Activated CD8-positive, alpha-beta memory T cell treated with anti-CD3 and anti-CD28 coated beads for 1 hour (primary cell): ENCODE data around the gene YBEY.

Experiments used
- DNase-seq, 2 donors: peaks; one replicate each; pipeline ENCODE4 v3.0.0-alpha.2; 2020; ENCODE audit warnings: low read depth in 1 of 2; ENCODE audit errors: extremely low read depth in 1 of 2

The YBEY gene

DNA sequence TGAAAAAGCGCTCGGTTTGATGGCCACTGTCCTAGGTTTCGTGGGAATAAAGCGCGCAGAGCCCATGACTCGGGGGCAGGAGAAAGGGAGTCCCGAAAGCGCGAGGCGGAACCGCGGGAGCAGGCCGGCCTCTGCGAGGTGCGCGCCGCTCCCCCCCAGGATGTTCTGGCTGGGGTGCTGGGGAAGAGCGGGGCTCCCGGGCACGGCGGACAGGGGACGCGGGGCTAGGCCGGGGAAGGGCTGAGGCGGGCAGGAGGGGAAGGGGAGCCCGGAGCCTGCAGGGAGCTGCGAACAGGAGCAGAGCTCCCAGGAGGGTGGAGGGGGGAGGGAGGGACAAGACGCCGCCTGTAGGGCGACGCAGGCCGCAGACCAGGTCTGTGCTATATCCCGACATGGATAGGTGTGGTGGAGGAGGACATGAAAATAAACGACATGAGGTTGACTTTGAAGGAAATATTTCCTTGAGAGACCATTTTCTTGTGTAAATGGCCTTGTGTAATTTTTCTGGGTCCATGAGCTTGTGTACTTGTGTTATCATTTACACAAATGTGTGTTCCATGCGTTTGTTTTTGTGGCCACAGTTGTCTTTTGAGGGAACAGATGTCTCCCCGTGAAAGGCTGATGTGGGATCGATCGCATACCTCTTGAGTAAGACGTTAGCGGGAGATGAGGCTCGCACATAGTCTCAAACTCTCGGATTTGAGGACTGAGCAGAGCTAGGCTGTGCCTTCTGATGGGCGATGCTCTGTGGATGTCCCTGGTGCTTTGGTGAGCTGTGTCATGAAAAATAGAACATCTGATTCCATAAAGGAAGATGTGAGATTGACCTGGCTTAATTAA is 39.2 kb downstream of the YBEY start:
- DNase-seq, result peak in 1 of 2 donors; percentile 8

DNA sequence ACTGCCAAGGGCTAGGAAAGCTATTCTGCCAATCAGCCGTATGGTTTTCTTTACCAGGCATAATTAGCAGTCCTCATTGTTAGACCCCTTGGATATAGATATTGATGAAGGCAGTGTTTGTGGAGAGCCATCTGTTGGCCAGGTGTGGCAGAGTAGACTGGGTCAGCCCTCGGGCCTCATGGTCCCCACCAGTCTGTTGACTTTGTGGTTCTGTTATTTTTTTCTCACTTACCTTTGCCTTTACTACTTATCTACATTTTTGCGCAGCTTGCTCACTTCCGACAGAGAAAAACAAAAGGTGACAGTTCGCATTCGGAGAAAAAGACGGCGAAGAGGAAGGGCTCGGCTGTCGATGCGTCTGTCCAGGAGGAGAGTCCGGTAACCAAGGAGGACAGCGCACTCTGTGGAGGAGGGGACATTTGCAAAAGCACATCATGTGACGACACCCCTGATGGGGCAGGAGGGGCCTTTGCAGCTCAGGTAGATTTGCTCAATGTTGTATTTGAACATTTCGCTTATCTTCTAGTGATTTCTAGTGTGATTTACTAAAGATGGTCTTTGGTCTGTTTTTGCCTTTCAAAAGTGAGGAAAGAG is 40.1 kb downstream of the YBEY start:
- DNase-seq, result no peak

DNA sequence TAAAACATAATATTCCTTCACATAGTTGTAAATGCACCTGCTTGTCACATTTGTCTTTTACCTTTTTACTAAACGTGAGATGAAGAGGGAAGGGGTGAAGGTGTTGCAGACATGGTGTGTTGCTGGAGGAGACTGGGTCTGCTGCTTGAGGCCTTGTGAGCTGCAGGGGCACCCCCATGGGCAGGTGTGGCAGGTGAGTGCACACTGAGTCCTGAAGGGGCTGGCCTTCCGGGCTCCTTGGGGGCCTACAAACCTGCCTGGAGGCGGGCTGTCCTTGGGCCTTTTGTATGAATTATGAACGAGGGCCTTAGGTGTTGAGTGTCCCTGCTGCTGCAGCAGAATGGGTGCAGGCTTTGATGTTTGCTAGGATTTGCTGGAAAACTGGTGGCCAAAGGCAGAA is 41.6 kb downstream of the YBEY start:
- no peak for DNase-seq

DNA sequence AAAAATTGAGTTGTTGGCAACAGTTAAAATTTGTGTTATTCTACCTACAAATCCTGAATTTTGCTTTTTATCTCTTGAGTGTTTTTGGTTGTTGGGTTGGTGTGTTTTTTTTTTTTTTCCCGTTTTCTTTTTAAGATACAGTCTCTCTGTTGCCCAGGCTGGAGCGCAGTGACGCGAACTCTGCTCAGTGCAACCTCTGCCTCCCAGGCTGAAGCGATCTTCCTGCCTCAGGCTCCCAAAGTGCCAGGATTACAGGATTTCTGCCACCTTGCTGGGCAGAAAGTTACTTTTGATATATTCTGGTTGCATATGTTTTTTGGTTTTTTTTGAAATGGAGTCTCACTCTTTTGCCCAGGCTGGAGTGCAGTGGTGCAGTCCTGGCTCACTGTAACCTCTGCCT is 42.0 kb downstream of the YBEY start:
- no peak for DNase-seq

DNA sequence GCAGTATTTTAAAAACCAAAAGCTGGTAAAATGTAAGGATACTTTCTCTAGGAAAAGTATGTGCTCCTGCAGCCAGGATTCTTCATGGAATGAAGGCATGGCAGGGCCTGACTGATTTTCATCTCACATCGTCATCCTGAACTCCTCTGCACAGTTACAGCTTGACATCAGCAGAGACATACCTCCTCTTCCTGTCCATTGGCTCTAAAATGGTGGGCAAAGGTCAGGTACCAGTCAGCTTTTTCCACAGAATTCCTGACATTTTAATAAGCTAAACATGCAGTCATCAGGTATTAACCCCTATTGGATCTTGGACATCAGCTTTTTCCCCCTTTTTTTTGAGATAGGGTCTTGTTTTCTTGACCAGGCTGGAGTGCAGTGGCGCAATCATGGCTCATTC is 43.7 kb downstream of the YBEY start:
- DNase-seq, result no peak

DNA sequence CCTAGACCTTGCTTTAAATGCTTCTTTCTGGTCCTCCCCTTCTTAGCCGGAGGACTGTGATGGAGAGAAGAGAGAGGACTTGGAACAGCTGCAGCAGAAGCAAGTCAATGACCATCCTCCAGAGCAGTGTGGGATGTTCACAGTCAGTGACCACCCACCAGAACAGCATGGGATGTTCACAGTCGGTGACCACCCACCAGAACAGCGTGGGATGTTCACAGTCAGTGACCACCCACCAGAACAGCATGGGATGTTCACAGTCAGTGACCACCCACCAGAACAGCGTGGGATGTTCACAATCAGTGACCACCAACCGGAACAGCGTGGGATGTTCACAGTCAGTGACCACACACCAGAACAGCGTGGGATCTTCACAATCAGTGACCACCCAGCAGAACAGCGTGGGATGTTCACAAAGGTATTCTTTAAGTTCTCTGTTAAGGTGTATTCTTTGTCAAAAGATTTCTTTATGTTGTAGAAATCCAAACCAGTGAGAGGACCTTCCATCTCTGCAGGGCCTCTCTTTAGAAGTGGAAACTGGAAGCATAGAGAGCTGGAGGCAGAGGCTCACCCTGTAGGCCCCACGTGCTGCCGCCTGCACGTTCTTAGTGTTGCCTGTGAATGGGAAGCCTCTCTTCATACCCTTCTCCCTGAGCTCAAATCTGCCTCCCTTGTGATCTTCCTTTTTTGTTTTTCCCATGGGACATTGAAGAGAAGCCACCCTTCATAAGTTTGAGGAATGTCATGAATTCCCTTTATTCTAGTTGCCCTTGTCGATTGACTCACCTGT is 48.4 kb downstream of the YBEY start:
- no peak for DNase-seq

DNA sequence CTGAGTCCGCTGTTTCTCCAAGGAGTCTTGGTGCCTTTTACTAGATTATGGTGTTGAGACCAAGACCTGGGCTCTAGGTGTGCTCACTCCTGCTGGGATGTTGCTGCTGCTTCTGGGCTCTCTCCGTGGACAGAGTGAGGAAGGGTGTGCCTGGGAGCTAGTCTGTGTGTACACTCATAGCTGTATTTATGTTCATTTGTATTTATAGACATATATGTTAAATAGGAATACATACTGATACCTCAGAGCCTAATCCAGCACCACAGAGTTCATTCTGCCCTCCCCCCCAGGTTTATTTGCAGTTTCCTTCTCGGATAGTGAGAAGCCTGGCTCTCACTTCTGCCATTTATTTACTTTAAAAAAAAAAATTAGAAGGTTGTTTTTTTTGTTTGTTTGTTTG is 50.5 kb downstream of the YBEY start:
- DNase-seq, result no peak

DNA sequence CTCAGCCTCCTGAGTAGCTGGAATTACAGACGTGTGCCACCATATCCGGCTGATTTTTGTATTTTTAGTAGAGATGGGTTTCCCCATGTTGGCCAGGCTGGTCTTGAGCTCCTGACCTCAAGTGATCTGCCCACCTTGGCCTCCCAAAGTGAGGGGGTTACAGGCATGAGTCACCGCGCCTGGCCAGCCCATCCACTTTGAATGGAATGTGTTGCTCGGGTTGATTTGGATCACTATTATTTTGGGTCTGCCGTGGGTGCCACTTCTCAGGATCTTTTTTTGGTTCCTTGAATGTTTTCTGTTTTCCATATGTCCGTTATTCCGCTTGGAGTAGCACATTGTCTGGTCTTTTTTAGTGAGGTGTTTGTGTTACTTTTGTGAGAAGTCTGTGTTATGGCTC is 54.9 kb downstream of the YBEY start:
- DNase-seq, result no peak

DNA sequence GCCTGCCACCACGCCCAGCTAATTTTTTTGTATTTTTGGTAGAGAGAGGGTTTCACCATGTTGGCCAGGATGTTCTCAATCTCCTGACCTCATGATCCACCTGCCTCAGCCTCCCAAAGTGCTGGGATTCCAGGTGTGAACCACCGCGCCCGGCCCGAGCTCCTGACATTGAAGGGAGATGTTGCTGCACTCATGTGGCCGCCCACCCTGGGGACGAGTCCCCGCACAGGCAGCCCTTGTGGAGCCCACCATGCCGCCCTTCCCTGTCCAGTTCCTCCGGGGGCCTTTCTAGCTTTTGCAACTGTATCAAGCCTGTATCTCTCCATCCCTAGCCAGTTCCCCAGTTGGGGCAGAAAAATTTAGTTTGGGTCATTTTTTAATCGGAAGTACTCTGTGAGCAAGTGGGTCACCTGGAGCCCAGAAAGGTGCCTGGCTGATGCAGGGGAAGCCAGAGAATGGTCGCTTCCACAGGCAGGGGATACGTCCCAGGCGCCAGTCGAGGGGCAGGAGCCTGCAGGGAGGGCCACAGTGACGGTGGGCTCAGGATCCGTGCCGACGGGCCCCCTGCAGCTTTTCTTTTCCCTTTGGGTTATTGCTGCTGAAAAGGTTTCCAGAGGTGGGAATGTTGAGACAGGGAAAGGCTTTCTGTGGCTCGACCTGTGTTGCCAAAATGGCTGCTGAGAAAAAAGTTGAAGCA is 58.2 kb downstream of the YBEY start:
- DNase-seq, result no peak

DNA sequence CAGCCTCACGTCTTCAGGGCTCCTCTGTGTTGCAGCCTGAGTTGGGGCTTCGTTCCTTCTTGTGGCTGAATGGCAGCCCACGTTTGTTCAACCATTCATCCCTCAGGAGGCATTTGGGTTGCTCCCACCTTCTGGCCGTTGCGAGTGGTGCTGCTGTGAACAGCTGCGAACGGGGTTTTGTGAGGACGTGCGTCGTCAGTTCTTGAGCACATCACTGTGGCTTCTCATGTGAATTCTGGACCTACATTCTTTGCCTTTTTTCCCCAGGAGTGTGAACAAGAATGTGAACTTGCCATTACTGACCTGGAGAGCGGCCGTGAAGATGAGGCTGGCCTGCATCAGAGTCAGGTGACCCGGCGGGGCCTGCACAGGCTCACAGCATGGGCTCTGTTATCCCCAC is 59.7 kb downstream of the YBEY start:
- DNase-seq, result no peak

DNA sequence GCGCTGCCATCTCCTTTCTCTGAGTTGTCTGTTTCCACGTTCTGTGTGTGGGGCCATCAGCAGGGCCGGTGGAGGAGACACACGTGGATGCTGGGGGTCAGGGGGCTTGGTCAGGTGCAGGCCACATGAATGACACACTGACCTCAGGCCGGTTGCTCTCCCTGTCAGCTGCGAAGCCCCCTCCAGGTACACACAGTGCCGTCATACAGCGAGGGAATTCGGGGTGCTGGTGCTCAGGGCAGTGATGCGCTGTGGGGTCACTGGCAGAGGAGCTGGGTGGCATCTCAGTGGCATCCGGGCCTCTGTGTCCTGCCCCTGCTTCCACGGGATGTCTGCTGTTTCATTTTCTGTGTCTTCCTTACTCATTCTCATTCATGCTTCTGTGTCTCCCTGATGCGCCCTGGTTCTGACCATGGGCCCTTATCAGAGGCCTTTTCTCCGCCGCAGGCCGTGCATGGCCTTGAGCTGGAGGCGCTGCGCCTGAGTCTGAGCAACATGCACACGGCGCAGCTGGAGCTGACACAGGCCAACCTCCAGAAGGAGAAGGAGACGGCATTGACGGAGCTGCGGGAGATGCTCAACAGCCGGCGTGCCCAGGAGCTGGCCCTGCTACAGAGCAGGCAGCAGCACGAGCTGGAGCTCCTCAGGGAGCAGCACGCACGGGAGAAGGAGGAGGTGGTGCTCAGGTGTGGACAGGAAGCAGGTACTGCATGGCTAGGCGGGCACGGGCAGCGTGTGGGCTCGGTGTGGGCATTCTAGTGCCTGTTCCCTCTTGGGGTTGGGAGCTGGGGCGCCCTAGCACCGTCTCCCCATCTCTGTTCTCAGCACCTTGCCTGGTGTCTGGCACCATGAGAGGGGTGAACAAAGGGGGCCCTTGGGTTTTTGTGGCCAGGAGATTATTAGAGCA is 60.4 kb downstream of the YBEY start:
- DNase-seq, result no peak

DNA sequence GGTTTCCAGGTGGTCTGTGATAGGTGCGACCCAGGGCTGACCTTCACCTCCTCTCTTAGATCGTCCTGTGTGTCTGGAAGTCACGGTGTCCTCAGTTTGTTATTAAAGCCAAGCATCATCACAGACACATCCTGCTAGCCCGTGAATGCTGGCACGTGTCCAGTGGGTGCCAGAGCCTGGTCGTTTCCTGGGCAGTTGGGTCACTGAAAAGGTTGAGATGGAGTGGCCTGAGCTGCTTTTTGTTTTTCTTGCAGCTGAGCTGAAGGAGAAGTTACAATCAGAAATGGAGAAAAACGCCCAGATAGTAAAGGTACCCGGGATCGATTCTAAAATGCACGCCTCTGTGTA is 61.0 kb downstream of the YBEY start:
- DNase-seq, result no peak
